KOPT-K1 (cell line): Measurements from ENCODE around the gene DIP2A.
A peak's percentile ranks its signal among the peaks of the same experiment; 100 is the strongest.

ENCODE experiments used
- H3K27ac ChIP-seq: fragments of 200-600 bp; sonication (generic); 2 replicates; pipeline ENCODE4 v1.5.1; 2016; ENCODE audit warnings: antibody characterized with exemption, mild to moderate bottlenecking, low read depth, low read length; ENCODE audit not compliant: poor library complexity, severe bottlenecking
- H3K36me3 ChIP-seq: fragments of 200-600 bp; sonication (generic); 2 replicates; pipeline ENCODE4 v1.5.1; 2017; ENCODE audit warnings: antibody characterized with exemption, mild to moderate bottlenecking, low read length, moderate library complexity; ENCODE audit not compliant: insufficient read depth
- H3K9me3 ChIP-seq: fragments of 200-600 bp; sonication (generic); 2 replicates; pipeline ENCODE4 v1.5.1; 2017; ENCODE audit warnings: antibody characterized with exemption, low read length, mild to moderate bottlenecking; ENCODE audit not compliant: insufficient read depth, poor library complexity, severe bottlenecking

Gene DIP2A

DNA sequence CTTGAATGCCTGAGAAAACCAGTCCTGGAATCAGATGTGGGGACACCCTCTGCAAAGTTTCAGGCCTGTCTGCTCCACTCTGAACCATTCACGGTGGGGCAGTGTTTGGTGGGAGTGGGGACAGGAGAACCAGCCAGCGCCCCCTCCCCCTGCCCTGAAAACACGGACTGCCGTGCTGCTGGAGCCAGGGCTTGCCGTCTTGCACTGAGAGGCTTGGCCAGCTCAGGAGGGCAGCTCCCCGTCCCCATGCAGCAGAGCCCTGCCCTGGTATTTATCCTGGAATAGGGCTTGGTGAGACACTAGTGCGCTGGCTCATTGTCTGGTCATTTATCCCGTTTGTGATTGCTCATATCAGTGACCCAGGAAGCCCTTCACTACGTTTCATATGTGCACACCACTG, 142.3 kb downstream of the DIP2A start:
- Histone ChIP-seq H3K27ac (no peak overlapping the region), H3K9me3 (no peaks in the 10 kb centered on the region), H3K36me3 (no peaks in the 10 kb centered on the region)

DNA sequence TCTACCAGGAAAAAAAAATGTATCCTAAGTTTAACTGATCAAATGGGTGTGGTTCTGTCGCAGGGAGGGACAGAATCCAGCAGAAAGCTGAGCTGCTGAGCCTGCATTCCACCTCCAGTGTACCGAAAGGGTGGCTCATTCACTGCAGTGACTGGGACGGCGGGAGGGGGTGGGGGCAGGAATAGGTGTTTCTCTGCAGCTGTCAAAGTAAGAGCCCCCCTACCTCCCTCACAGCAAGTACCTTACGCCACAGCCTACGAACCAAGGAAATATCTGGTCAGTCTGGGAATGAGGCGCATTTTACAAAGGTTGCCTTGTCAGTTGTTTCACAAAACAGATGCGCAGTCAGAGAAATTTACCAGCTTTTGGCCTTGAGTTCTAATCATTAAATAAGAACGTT, 144.5 kb downstream of the DIP2A start:
- no peak overlapping the region for H3K27ac ChIP-seq
- H3K9me3 ChIP-seq: no peaks in the 10 kb centered on the region
- H3K36me3 ChIP-seq: no peaks in the 10 kb centered on the region

DNA sequence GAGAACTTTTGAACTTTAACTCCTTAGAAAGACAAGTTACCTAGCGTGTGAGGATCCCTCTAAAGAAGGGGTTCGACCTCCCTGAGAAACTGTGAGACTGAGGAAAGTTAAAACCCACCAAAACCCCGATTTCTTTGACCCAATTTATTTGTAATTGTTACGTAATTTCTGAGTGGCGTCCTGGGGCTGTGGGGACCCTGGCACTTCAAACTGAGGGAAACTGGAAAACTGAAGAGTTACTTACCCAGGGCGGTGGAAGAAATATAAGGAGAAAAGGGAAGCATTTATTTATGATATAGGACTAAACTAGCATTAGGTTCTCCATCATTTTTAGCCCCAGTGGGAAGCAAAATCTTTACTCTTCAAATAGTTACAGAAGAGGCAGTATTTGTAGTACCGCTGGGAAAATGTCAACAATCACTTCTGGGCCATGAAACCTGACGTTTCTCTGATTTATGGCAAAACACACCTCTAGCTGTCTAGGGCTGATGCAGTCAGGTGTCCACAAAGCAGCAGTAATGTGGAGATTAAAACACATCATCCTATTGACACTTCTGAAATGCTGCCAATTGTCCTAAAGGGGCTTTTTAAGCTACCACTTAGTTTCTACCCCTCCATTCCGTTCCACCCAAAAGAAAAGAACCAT, 145.8 kb downstream of the DIP2A start:
- H3K9me3 ChIP-seq: no peaks in the 10 kb centered on the region

DNA sequence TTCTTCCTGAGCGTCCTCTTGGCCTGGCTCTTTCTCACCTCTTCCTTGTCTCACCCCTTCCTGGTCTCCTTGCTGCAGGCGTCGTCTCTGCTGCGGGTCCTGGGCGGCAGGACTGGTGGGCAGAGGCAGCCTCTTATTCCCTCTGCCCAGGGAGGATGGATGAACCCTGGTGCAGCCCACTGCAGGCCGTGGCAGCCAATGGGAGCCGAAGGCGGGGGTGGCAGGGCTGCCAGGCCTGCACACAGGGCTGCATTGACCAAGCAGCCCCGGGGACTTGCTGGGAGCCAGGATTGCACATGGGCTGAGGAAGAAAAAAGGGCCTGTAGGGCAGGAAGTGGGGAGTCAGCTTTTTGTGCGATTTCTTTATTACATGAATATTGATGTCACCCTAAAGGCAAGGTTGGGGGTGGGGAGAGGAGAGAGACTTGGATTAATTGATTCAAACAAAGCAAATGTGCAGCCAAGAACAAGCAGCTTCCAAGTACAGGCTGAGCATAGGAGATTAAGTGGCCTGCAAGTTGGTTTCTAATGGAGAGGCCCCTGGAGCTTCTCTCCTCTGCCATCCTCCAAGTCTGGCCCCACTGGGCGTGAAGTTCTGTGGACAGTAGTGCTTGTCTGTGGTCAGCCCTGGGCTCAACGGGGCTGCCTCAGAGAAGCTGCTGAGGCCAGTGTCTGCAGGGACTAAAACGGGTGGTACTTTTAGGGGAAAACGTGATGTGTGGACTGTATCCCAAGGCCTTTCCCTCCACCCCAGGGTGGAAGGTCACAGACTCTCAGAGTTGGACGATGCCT, 146.5 kb downstream of the DIP2A start, which contains the start of gene S100B:
Gene S100B (minus strand): TSS at position 108 of the 792 bp plus-strand sequence. CDS start 2,667 bp downstream, outside the sequence.
- H3K36me3 ChIP-seq: no peaks in the 10 kb centered on the region
- H3K9me3 ChIP-seq: no peaks in the 10 kb centered on the region
- peak within 1 kb of the TSS; percentile 57 for H3K27ac ChIP-seq

More for the DNA sequence above, 145.8 kb downstream of the DIP2A start:
- Histone ChIP-seq H3K36me3 (no peaks in the 10 kb centered on the region), H3K27ac (peak overlapping the region; percentile 57)

DNA sequence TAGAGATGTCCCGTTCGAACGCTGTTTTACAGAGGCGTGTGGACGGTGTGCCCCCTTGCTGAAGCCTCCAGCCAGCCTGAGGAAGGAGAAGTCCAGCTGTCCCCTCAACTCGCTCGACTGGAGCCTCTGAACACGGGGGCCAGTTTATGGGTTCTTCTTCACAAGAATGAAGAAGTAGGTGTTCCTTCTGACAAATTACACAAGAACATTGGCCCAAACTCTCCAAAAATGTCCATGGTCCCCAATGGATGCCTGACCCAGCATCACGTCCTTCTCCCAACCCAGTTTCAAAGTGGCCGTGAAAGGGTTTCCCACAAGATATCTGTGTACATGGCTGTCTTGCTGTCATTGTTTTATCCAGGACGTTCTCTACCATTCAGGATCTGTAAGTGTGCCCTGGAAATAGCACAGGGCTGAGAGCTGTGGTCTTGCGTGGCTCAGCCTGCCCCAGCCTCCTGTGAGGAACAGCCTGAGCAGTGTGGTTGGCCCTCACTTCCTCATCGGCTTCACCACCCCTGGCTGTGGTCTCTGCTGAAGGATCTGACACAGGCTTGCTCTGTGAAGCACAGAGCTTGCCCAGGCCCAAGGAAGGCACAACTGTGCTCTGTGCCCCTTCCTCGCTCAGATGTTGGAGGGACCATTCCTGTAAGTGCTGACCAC, 147.2 kb downstream of the DIP2A start:
- Histone ChIP-seq H3K36me3 (no peaks in the 10 kb centered on the region), H3K27ac (peak overlapping the region; percentile 57), H3K9me3 (no peaks in the 10 kb centered on the region)

DNA sequence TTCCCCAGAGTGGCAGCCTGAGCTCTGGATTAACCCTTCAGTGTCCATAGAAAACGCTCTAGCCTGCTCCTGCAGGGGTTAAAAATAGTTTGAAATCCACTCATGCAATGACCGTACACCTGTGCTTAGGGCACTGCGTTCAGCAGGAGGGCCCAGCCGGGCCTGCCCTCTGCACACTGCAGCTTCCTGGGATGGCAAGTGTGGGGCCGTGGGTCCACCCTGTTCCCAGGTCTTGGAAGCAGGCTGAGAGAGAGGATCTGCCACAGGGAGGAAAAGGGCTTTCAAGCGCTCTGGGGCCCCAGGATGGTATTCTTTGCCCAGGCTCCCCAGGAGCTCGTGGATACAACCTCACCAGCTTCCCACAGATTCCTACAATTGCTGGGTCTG, 147.7 kb downstream of the DIP2A start:
- H3K9me3 ChIP-seq: no peaks in the 10 kb centered on the region
- no peaks in the 10 kb centered on the region for H3K36me3 ChIP-seq
- H3K27ac ChIP-seq: peak overlapping the region; percentile 57

DNA sequence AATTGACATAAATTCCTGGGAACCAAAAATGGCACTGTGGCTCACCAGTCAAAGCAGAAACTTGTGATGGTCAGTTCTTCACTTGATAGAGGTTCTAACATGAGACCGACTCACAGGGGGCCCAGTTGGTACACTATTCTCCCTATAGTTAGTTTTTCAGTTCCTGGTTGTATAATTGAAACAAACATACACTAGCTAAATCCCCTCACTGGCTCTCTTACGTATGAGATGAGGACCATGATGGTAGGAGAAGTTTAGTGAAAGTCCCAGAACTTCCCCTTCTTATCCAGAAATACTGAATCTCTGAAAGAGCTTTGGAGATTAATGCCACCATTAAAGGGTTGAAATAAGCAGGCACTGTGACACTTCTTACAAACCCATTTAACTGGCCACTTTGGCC, 148.9 kb downstream of the DIP2A start:
- H3K9me3 ChIP-seq: no peaks in the 10 kb centered on the region
- H3K27ac ChIP-seq: no peak overlapping the region
- no peaks in the 10 kb centered on the region for H3K36me3 ChIP-seq

DNA sequence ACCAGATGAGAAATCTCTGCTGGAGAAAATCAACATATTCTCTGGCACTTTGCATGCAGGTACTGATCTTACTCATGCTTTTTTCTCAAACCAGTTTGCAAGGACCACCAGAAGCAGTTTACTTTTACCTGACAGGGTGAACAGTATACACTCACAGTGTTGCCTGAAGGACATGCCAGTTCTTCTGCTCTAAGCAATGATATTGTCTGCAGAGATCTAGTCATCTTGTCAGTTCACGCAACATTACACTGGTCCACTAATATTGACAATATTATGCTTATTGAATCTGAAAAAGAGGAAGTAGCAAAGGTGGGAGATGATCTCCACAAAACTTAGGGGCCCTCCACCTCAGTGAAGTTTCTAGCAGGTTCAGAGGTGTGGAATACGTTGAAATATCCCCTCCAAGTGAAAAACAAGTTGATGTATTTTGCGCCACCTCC, 150.0 kb downstream of the DIP2A start:
- Histone ChIP-seq H3K27ac (no peak overlapping the region), H3K36me3 (no peaks in the 10 kb centered on the region), H3K9me3 (no peaks in the 10 kb centered on the region)

DNA sequence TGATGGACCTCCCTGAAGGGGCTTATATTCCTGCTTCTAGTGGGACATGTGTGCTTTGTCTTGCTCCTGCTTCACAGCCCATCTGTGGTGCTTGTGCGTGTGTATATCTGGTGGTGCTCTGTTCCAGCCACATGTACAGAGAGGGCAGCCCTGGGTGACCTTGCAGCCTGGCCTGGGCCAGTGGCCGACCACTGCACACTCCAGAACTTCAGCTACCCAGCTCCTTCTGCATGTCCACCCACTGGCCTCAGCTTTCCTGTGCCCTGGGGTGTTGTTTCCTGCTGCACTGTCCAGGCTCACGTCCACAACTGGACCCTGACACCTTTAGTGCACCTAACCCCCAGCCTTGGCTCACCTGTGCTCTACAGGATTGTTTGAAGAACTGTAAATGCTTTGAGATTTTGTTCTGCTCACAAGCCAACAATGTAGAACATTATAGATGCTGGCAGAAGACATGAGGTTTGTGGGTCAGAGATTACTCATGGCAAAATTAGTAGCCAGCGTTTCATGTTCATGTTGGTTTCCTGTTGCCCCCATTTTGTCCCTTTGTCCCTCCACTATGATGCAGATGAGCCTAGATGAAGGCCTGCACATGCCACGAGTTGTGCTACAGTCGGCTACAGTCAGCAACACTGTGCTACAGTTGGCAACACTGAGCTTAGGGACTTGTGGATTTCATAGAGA, 151.5 kb downstream of the DIP2A start:
- Histone ChIP-seq H3K36me3 (no peaks in the 10 kb centered on the region), H3K9me3 (no peaks in the 10 kb centered on the region), H3K27ac (no peak overlapping the region)

DNA sequence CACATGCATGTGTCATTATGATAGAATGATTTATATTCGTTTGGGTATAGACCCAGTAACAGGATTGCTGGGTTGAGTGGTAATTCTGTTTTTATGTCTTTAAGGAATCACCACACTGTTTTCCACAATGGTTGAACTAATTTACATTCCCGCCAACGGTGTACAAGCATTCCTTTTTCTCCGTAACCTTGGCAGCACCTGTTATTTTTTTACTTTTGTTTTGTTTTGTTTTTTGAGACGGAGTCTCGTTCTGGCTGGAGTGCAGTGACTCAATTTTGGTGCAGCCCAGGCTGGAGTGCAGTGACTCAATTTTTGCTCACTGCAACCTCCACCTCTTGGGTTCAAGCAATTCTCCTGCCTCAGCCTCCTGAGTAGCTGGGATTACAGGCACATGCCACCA, 154.7 kb downstream of the DIP2A start:
- no peaks in the 10 kb centered on the region for H3K36me3 ChIP-seq
- H3K27ac ChIP-seq: no peak overlapping the region
- H3K9me3 ChIP-seq: no peaks in the 10 kb centered on the region

DNA sequence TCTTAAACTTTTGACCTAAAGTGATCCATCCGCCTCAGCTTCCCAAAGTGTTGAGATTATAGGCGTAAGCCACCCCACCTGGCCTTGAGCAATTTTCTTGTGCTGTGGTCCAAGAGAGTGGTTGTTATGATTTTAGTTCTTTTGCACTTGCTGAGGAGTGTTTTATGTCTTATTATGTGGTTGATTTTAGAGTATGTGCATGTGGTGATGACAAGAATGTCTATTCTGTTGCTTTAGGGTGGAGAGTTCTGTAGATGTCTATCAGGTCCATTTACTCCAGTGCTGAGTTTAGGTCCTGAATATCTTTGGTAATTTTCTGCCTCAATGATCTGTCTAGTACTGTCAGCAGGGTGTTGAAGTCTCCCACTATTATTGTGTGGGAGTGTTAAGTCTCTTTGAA, 157.4 kb downstream of the DIP2A start:
- Histone ChIP-seq H3K27ac (no peak overlapping the region), H3K36me3 (no peaks in the 10 kb centered on the region), H3K9me3 (no peaks in the 10 kb centered on the region)

DNA sequence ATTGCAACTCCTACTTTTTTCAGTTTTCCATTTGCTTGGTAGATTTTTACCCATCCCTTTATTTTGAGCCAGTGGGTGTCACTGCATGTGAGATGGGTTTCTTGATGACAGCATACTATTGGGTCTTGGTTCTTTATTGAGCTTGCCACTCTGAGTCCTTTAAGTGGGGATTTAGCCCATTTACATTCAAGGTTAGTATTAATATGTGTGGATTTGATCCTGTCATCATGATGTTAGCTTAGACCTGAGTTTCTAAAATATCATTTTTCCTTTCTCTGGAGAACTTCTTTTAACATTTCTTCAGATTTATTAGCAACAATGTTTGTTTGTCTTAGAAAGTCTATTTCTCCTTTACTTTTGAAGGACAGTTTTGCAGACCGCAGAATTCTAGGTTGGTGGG, 158.0 kb downstream of the DIP2A start:
- no peak overlapping the region for H3K27ac ChIP-seq
- H3K36me3 ChIP-seq: no peaks in the 10 kb centered on the region
- no peaks in the 10 kb centered on the region for H3K9me3 ChIP-seq

DNA sequence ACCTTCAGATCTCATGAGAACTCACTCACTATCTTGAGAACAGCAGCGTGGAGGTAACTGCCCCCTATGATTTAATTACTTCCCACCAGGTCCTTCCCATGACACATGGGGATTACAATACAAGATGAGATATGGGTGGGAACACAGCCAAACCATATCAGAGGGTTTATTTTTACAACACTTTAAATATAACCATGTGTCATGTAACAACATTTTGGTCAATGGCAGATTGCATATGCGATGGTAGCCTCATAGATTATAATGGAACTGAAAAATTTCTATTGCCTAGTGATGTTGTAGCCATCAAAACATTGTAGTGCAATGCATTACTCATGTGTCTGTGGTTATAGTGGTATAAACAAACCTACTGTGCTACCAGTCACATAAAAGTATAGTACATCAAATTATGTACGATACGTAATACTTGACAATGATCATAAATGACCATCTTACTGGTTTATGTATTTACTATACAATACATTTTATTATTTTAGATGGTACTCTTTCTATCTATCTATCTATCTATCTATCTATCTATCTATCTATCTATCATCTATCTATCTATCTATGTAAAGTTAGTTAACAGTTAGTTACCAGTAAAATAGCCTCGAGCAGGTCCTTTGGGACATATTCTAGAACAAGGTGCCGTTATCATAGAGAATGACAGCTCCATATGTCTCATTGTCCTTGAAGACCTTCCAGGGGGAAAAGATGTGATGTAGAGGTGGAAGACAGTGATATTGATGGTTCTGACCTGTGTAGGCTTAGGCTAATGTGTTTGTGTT, 158.8 kb downstream of the DIP2A start:
- no peaks in the 10 kb centered on the region for H3K9me3 ChIP-seq
- H3K27ac ChIP-seq: no peak overlapping the region
- no peaks in the 10 kb centered on the region for H3K36me3 ChIP-seq

DNA sequence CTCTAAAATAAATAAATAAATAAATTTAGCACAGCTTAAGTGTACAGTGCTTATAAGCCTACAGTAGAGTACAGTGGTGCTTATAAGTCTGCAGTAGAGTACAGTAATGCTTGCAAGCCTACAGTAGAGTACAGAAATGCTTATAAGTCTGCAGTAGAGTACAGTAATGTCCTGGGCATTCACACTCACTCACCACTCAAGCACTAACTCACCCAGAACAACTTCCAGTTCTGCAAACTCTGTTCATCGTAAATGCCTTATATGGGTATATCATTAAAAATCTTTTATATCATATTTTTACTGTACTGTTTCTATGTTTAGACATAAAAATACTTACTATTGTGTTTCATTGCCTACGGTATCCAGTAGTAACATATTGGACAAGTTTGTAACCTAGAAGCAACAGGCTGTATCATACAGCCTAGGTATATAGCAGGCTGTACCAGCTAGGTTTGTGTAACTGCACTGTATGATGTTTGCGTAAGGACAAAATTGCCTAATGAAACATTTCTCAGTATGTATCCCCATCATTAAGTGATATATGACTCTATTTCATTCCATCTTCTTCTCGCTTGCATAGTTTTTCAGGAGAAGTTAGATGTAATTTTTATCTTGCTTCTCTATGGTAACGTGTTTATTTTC, 160.2 kb downstream of the DIP2A start:
- Histone ChIP-seq H3K9me3 (no peaks in the 10 kb centered on the region), H3K36me3 (no peaks in the 10 kb centered on the region), H3K27ac (no peak overlapping the region)
